ENCODE measurements around the gene CNTN5.

The CNTN5 gene

GRCh38 chr11:99418927-99419720 lies 398.4 kb downstream of the CNTN5 start:
- no peak for DNase-seq

- DNase-seq: no peak
Measured at GRCh38 chr11:99419991-99420390, 399.2 kb downstream of the CNTN5 start.

GRCh38 chr11:99422581-99423427 lies 402.1 kb downstream of the CNTN5 start:
- DNase-seq: no peak

- DNase-seq: no peak
Measured at GRCh38 chr11:99423428-99423983, 402.8 kb downstream of the CNTN5 start.

GRCh38 chr11:99424313-99425084 lies 403.8 kb downstream of the CNTN5 start:
- no peak for DNase-seq

GRCh38 chr11:99425596-99425995 lies 404.8 kb downstream of the CNTN5 start:
- no peak for DNase-seq

GRCh38 chr11:99432677-99433076 lies 411.9 kb downstream of the CNTN5 start:
- no peak for DNase-seq

- DNase-seq: no peak
Measured at GRCh38 chr11:99443276-99443675, 422.5 kb downstream of the CNTN5 start.

GRCh38 chr11:99446400-99446799 lies 425.7 kb downstream of the CNTN5 start:
- DNase-seq: no peak

- DNase-seq: no peak
Measured at GRCh38 chr11:99449345-99449744, 428.6 kb downstream of the CNTN5 start.

- DNase-seq: no peak
Measured at GRCh38 chr11:99452075-99452474, 431.3 kb downstream of the CNTN5 start.

GRCh38 chr11:99461913-99462312 lies 441.2 kb downstream of the CNTN5 start:
- DNase-seq: no peak

- no peak for DNase-seq
Measured at GRCh38 chr11:99464985-99465384, 444.2 kb downstream of the CNTN5 start.

GRCh38 chr11:99489581-99489980 lies 468.8 kb downstream of the CNTN5 start:
- no peak for DNase-seq

GRCh38 chr11:99494065-99494464 lies 473.3 kb downstream of the CNTN5 start:
- DNase-seq: no peak

GRCh38 chr11:99501655-99502054 lies 480.9 kb downstream of the CNTN5 start:
- DNase-seq: no peak

- no peak for DNase-seq
Measured at GRCh38 chr11:99505316-99505715, 484.6 kb downstream of the CNTN5 start.

- no peak for DNase-seq
Measured at GRCh38 chr11:99505831-99506230, 485.1 kb downstream of the CNTN5 start.

- no peak for DNase-seq
Measured at GRCh38 chr11:99509863-99510262, 489.1 kb downstream of the CNTN5 start.

- DNase-seq: no peak
Measured at GRCh38 chr11:99513368-99513767, 492.6 kb downstream of the CNTN5 start.

GRCh38 chr11:99519095-99519494 lies 498.3 kb downstream of the CNTN5 start:
- DNase-seq: no peak

GRCh38 chr11:99522467-99523173 lies 501.9 kb downstream of the CNTN5 start:
- DNase-seq: no peak

Data from CD4-positive, alpha-beta T cell treated with Interferon alpha-2 for 1 hour (primary cell).